Prostate gland (tissue), 2 donors: ENCODE measurements around the gene TIGD3.

Experiments used
- CTCF ChIP-seq, 4 experiments: fragments of 200-600 bp in 2 of 4; fragments of 450-650 bp in 2 of 4; sonication (generic) in 2 of 4; IDR thresholded peaks; 1 replicate in 3 of 4; 2 replicates in 1 of 4; pipeline ENCODE4 v1.5.1; 2016 to 2019; ENCODE audit warnings: antibody characterized with exemption in 4 of 4, mild to moderate bottlenecking in 2 of 4, moderate library complexity in 2 of 4
- POLR2A ChIP-seq: fragments of 450-650 bp; IDR thresholded peaks from one replicate; pipeline ENCODE4 v1.6.1; 2016; ENCODE audit warnings: antibody characterized with exemption, mild to moderate bottlenecking
- POLR2AphosphoS5 ChIP-seq: sonication (generic); formaldehyde crosslinking; IDR thresholded peaks from one replicate; pipeline ENCODE4 v1.6.1; 2017; ENCODE audit warnings: antibody characterized with exemption

- no peak for TF ChIP-seq CTCF (IDR thresholded peaks at IDR 0.05)
- TF ChIP-seq POLR2A, result no peak
- TF ChIP-seq POLR2AphosphoS5, result no peak
Observed at GRCh38 chr11:65392899-65393298, 38.3 kb downstream of the TIGD3 start.
